ENCODE results near the gene GRIK3.

GRIK3 gene

DNA sequence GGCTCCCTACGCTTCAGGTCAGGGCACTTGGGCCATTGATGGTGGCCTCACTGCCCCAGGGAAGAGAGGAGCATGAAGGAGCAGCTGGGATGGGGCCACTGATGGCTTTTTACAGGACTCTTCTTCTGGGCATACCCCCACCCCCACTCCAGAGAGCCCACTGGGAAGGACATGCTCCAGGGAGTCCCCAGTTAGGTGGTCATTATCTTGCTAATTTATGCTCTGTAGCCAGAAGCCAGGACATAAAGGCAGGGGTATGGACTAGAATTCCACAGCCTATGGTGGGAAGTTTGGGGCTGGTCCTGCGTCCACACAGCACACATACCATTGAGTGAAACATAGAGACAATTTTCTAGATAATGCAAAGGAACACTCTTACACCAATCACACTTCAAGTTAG lies 8.8 kb upstream of the GRIK3 start:
- Histone ChIP-seq H3K36me3 (ENCODE audit: insufficient read depth, low read length) (no peaks in the 10 kb centered on the region), H3K9ac (ENCODE audit: low read depth, low read length) (no peak overlapping the region), H3K27me3 (ENCODE audit: insufficient read depth, low read length) (peaks cover 17% of the 10 kb centered on the region), H3K27ac (ENCODE audit: low read depth, low read length) (no peak overlapping the region), H3K4me1 (ENCODE audit: insufficient read depth, low read length) (peaks cover 36% of the 10 kb centered on the region), H3K9me3 (ENCODE audit: insufficient read depth, low read depth, low read length) (no peaks in the 10 kb centered on the region), H3K4me3 (ENCODE audit: low read length) (no peak overlapping the region)
- 42% methylated on average over 2 of the region's 2 CpGs for WGBS

GRCh38 chr1:37042506-37042905 lies 8.2 kb upstream of the GRIK3 start:
- WGBS = 73% methylated on average over 5 of the region's 6 CpGs
- H3K27ac ChIP-seq (ENCODE audit: low read depth, low read length) = no peak overlapping the region
- no peaks in the 10 kb centered on the region for H3K9me3 ChIP-seq (ENCODE audit: insufficient read depth, low read depth, low read length)
- peaks cover 40% of the 10 kb centered on the region for H3K4me1 ChIP-seq (ENCODE audit: insufficient read depth, low read length)
- H3K36me3 ChIP-seq (ENCODE audit: insufficient read depth, low read length) = no peaks in the 10 kb centered on the region
- peaks cover 21% of the 10 kb centered on the region for H3K27me3 ChIP-seq (ENCODE audit: insufficient read depth, low read length)
- no peak overlapping the region for H3K9ac ChIP-seq (ENCODE audit: low read depth, low read length)
- H3K4me3 ChIP-seq (ENCODE audit: low read length) = no peak overlapping the region

GRCh38 chr1:37041483-37041882 lies 7.2 kb upstream of the GRIK3 start:
- Histone ChIP-seq H3K36me3 (ENCODE audit: insufficient read depth, low read length) (no peaks in the 10 kb centered on the region), H3K4me1 (ENCODE audit: insufficient read depth, low read length) (peaks cover 48% of the 10 kb centered on the region), H3K27me3 (ENCODE audit: insufficient read depth, low read length) (peaks cover 31% of the 10 kb centered on the region), H3K27ac (ENCODE audit: low read depth, low read length) (no peak overlapping the region), H3K9me3 (ENCODE audit: insufficient read depth, low read depth, low read length) (no peaks in the 10 kb centered on the region), H3K9ac (ENCODE audit: low read depth, low read length) (no peak overlapping the region), H3K4me3 (ENCODE audit: low read length) (no peak overlapping the region)
- WGBS = 91% methylated on average over 2 of the region's 2 CpGs

DNA sequence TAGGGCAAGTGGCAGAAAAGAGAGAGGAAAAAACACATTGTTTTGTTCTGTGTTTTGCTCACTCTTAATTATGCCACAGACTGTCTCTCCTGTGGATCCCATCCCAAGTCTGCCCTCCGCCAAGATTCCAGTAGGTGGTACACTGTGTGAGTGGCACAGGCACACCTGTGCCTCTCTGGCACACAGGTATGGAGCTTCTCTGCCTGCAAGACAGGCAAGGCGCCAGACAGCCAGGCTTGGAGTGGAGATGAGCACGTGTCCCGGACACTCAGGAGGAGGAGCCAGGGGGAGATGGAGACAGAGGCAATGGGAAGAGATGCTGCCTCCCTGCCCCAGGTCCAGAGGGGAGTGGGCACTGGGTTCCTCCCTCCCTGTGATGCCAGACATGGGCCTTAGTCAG lies 6.5 kb upstream of the GRIK3 start:
- no peaks in the 10 kb centered on the region for H3K36me3 ChIP-seq (ENCODE audit: insufficient read depth, low read length)
- H3K9me3 ChIP-seq (ENCODE audit: insufficient read depth, low read depth, low read length) = no peaks in the 10 kb centered on the region
- H3K4me1 ChIP-seq (ENCODE audit: insufficient read depth, low read length) = peaks cover 53% of the 10 kb centered on the region
- no peak overlapping the region for H3K27ac ChIP-seq (ENCODE audit: low read depth, low read length)
- WGBS = 81% methylated on average over 4 of the region's 4 CpGs
- H3K4me3 ChIP-seq (ENCODE audit: low read length) = no peak overlapping the region
- H3K9ac ChIP-seq (ENCODE audit: low read depth, low read length) = no peak overlapping the region
- peaks cover 38% of the 10 kb centered on the region for H3K27me3 ChIP-seq (ENCODE audit: insufficient read depth, low read length)

GRCh38 chr1:37040261-37040660 lies 5.9 kb upstream of the GRIK3 start:
- 32% methylated on average over 3 of the region's 3 CpGs for whole genome bisulfite sequencing
- no peak overlapping the region for H3K9ac ChIP-seq (ENCODE audit: low read depth, low read length)
- no peak overlapping the region for H3K27ac ChIP-seq (ENCODE audit: low read depth, low read length)
- H3K36me3 ChIP-seq (ENCODE audit: insufficient read depth, low read length) = no peaks in the 10 kb centered on the region
- H3K4me1 ChIP-seq (ENCODE audit: insufficient read depth, low read length) = peaks cover 58% of the 10 kb centered on the region
- no peaks in the 10 kb centered on the region for H3K9me3 ChIP-seq (ENCODE audit: insufficient read depth, low read depth, low read length)
- H3K4me3 ChIP-seq (ENCODE audit: low read length) = no peak overlapping the region
- peaks cover 43% of the 10 kb centered on the region for H3K27me3 ChIP-seq (ENCODE audit: insufficient read depth, low read length)

DNA sequence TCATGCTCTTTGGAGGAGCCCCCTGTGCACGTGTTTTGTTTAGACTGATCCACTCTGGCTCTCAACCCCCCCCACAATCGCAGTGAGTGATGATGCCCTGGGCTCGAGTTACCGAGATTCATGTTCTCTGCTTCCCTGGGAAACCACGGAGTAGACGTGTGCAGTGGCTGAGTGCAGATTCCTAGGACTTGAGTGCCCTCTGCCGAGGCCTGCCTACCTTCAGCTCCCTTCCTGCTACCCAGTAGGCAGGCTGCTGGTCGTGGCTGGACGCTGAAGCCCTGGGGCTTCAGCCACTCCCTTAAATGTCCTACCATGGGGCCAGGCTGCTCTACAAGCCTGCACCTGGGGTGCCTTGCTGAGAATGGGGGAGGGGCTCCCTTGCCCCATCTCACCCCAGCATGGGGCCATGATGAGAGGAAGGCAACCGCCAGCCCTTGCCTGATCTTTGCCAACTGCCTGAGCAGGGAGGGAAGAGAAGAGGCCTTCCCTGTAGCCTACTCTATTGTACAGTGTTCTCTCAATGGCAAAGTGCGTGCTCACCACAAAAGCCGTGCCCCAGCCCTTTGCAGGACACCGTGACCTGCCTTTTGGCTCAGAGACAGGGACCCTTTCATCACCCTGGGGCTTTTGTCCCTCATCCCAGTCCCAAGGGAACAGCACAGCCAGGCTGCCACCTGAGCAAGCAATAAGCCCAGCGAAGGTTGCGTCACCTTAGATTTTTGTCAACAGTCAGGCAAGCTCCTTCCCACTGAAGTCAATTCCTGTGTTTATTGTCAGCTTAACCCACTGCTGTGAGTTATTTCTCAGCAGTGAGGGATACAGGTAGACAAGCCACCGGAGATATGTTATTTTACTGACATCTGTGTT lies 4.1 kb upstream of the GRIK3 start:
- 25% methylated on average over 16 of the region's 16 CpGs for WGBS
- Histone ChIP-seq H3K36me3 (ENCODE audit: insufficient read depth, low read length) (no peaks in the 10 kb centered on the region), H3K9me3 (ENCODE audit: insufficient read depth, low read depth, low read length) (no peaks in the 10 kb centered on the region), H3K27me3 (ENCODE audit: insufficient read depth, low read length) (peaks cover 57% of the 10 kb centered on the region), H3K9ac (ENCODE audit: low read depth, low read length) (no peak overlapping the region), H3K4me1 (ENCODE audit: insufficient read depth, low read length) (peaks cover 60% of the 10 kb centered on the region), H3K4me3 (ENCODE audit: low read length) (peak overlapping the region; percentile 34; the same call in 1 of the 2 replicates), H3K27ac (ENCODE audit: low read depth, low read length) (peak overlapping the region; percentile 13; the same call in 1 of the 2 replicates)

- peak overlapping the region; percentile 13; the same call in 1 of the 2 replicates for H3K27ac ChIP-seq (ENCODE audit: low read depth, low read length)
- H3K27me3 ChIP-seq (ENCODE audit: insufficient read depth, low read length) = peaks cover 65% of the 10 kb centered on the region
- H3K9me3 ChIP-seq (ENCODE audit: insufficient read depth, low read depth, low read length) = no peaks in the 10 kb centered on the region
- H3K4me1 ChIP-seq (ENCODE audit: insufficient read depth, low read length) = peaks cover 54% of the 10 kb centered on the region
- peak overlapping the region; percentile 34; the same call in 1 of the 2 replicates for H3K4me3 ChIP-seq (ENCODE audit: low read length)
- 12% methylated on average over 15 of the region's 15 CpGs for WGBS
- no peaks in the 10 kb centered on the region for H3K36me3 ChIP-seq (ENCODE audit: insufficient read depth, low read length)
- H3K9ac ChIP-seq (ENCODE audit: low read depth, low read length) = no peak overlapping the region
These were observed 3.4 kb upstream of the GRIK3 start for GRCh38 chr1:37037690-37038089.

- Histone ChIP-seq H3K36me3 (ENCODE audit: insufficient read depth, low read length) (no peaks in the 10 kb centered on the region), H3K9me3 (ENCODE audit: insufficient read depth, low read depth, low read length) (no peaks in the 10 kb centered on the region), H3K4me3 (ENCODE audit: low read length) (peak overlapping the region; percentile 45), H3K27ac (ENCODE audit: low read depth, low read length) (no peak overlapping the region), H3K9ac (ENCODE audit: low read depth, low read length) (no peak overlapping the region), H3K4me1 (ENCODE audit: insufficient read depth, low read length) (peaks cover 55% of the 10 kb centered on the region), H3K27me3 (ENCODE audit: insufficient read depth, low read length) (peaks cover 72% of the 10 kb centered on the region)
- WGBS = 14% methylated on average over 13 of the region's 13 CpGs
These were observed 2.3 kb upstream of the GRIK3 start for GRCh38 chr1:37036667-37037053.

DNA sequence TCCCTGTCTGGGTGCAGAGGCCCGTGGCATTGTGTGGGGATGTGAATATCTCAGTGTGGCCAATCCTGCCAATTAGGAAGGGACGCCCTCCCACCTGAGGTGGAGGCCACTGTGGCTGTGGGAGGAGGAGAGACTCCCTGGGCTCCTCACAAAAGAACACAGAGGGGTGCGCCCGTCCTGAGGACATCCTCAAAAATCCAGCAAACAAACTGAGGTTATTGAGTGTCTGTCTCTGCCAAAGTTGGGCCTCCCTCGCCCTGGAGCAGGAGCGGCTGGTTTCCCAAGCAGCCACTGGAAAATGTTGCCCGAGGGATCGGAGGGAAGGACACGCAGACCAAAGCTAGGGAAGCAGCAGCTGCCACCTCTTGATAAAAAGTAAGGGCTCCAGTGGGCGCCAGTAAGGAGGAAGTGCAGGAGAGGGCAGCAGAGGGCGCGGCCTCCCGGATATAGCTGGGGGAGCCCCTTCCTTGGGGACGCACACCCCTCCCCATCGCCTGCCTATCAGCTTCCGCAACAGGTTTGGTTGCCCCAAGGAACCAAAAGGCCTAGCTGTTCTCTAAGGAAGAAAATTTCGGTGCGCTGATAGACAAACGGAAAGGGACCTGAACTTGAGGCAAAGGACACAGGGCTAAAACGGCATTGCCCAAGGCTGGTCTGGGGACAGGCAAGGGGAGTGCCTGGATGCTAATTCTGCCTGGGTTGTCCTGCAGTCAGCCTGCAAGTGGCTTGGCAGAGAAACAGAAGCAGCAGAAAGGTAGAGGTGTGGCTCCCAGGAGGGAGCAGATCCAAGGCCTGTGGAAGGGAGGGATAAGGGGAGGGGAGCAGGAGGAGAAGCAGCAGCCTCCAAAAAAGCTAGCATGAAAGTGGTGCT lies 1.7 kb upstream of the GRIK3 start:
- WGBS = 3% methylated on average over 19 of the region's 20 CpGs
- Histone ChIP-seq H3K9ac (ENCODE audit: low read depth, low read length) (no peak overlapping the region), H3K9me3 (ENCODE audit: insufficient read depth, low read depth, low read length) (no peaks in the 10 kb centered on the region), H3K36me3 (ENCODE audit: insufficient read depth, low read length) (no peaks in the 10 kb centered on the region), H3K4me3 (ENCODE audit: low read length) (peak overlapping the region; percentile 45), H3K4me1 (ENCODE audit: insufficient read depth, low read length) (peaks cover 55% of the 10 kb centered on the region), H3K27ac (ENCODE audit: low read depth, low read length) (no peak overlapping the region), H3K27me3 (ENCODE audit: insufficient read depth, low read length) (peaks cover 79% of the 10 kb centered on the region)

DNA sequence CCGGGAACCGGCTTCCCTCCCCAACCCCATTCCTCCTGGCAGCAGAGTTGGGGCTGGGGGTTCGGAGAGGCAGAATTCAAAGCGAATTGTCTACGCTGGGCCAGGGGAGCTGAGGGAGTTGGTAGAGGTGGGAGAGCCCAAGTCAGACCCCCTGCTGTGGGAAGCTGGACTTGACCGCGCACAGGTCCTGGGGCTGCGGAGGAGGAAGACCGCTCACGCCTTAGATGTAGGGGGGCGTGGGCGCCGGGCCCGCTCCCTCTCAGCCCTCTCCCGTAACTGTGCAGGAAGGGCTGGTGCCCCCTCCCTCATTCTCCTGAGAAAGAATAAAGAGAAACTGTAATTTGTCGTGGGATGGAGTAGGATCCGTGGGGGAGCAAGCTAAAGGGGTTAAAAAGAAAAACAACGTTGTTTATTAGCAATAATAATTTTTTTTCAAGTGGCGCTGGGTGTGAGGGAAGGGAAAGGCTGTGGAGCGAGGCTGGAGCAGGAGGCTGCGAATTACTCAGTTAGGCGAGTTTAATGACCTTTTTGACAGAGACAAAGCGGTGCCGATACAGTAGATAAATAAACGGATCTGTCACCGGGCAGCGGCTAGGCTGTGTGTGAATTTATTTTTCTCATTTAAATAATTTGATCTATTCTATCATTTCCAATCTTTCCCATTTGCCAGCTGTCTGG lies 838 bp upstream of the GRIK3 start:
- H3K4me1 ChIP-seq (ENCODE audit: insufficient read depth, low read length) = peaks cover 49% of the 10 kb centered on the region
- peaks cover 87% of the 10 kb centered on the region for H3K27me3 ChIP-seq (ENCODE audit: insufficient read depth, low read length)
- no peak overlapping the region for H3K9ac ChIP-seq (ENCODE audit: low read depth, low read length)

More for the DNA sequence above, 838 bp upstream of the GRIK3 start:
- 3% methylated on average over 24 of the region's 27 CpGs for WGBS
- H3K36me3 ChIP-seq (ENCODE audit: insufficient read depth, low read length) = no peaks in the 10 kb centered on the region
- H3K9me3 ChIP-seq (ENCODE audit: insufficient read depth, low read depth, low read length) = no peaks in the 10 kb centered on the region
- peak overlapping the region; percentile 52 for H3K4me3 ChIP-seq (ENCODE audit: low read length)
- H3K27ac ChIP-seq (ENCODE audit: low read depth, low read length) = no peak overlapping the region
